EL (cell line): ENCODE data around the gene C3orf62.
A peak's percentile ranks its signal among the peaks of the same experiment; 100 is the strongest.
"Not testable (repeated sequence)": the region's sequence is repeated elsewhere in the genome, so short reads cannot be mapped to it uniquely, and the experiment has no call there.

ENCODE experiments used
- DNase-seq: peaks from one replicate; pipeline ENCODE4 v3.0.0-alpha.2; 2016

C3orf62 gene

DNA sequence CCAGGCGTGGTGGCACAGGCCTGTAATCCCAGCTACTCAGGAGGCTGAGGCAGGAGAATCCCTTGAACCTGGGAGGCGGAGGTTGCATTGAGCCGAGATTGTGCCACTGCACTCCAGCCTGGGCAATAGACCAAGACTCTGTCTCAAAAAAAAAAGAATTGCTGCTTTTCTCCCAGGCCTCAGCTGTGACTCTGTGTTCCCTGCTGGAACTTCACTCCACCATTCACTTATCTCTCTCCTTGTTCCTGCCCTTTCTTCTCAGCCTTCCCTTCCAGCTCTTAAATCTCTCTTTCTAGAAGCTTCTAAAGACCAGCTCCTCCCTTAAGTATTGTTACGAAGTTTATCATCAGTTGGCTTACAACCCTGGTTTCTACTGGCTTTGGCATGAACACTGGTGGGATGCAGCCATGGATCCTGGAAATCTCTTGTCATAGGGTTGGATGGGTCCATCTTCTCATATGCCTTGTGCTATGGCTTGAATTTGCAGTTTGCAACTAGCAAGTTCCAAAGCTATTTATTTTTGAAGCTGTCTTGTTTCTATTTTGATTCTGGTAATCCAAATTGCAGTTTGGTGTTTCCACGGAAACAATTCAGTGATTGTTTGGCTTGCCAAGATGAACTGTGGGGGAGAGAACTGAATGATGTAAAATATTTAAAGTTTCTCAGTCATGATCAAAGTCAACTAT lies 10.5 kb downstream of the C3orf62 start:
- no peak for DNase-seq

- DNase-seq, result no peak
Measured at GRCh38 chr3:49265661-49266386, 11.2 kb downstream of the C3orf62 start.

DNA sequence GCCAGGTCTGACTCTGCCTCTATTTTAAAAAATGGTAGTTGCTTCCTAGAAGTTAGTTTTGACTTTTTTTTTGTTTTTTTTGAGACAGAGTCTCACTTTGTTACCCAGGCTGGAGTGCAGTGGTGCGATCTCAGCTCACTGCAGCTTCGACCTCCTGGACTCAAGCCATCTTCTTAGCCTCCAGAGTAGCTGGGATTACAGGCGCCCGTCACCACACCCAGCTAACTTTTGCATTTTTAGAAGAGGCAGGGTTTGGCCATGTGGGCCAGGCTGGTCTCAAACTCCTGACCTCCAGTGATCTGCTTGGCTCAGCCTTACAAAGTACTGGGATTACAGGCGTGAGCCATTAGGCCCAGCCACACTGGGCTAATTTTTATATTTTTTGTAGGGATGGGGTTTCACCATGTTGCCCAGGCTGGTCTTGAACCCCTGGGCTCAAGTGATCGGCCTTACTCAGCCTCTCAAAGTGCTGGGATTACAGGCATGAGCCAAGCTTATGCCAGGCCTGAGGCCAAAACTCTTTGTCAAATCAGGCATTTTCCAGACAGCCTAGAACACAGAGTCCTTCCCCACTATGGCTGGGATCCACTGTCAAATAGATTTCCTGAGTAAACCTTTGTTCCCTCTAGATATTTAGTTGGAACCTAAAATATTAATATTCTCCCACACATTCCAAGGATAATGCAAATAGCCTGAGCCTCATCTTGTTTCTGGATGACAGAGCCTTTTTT lies 13.7 kb downstream of the C3orf62 start:
- DNase-seq, result no peak

GRCh38 chr3:49260806-49261324 lies 16.2 kb downstream of the C3orf62 start:
- no peak for DNase-seq

DNA sequence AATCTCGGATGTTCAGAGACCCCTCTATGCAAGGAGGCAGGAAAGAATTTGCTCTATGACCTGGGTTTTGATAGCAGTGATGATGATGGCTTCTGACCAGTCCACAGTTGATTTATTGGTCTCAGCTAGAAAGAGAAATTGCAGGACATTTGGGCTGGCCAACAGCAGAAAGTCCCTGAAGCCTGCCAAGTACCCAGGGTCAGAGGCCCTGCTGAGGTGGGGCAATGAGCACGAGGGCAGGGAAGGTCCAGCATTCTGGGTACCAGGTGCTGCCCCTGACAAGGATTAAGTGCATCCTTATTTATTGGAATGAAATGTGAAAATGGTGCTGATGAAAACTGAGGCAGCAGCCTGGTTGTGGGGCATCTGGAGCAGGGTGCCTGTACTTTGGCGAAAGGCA lies 19.8 kb downstream of the C3orf62 start:
- no peak for DNase-seq

DNA sequence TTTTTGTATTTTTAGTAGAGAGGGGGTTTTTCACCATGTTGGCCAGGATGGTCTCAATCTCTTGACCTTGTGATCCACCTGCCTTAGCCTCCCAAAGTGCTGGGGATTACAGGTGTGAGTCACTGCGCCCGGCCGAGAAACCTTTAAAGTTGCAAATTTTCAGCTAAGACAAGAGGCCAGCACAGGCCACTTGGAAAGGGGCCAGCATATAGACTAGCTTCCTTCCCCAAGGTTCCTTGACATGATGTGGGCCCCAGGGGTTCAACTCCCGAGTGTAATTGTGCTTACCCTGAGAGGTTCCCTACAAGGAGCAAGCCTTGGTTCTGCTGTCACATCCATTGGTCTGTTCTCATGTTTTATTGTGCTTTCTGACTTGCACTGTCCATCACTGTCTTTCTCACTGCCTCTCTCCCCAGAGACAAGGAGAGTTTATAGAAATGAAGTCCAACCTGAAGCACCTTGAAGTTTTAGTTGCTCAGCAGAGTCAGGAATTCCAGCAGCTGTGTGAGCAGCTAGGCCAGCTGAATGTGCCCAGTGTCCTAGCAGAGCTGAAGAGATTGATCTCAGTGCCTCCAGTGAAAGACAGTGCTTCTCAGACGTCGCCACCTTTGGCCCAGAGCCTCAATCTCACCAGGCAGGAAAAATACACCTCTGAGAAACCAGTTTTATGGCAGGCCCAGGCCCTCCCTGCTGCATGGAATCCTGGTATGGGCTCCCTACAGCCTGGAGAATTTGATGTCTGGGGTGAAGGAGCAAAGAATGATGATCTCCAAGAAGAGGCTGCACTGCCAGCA lies 21.1 kb downstream of the C3orf62 start:
- no peak for DNase-seq

- DNase-seq, result peak; percentile 32
Measured at GRCh38 chr3:49255112-49255511, 21.9 kb downstream of the C3orf62 start.

GRCh38 chr3:49253512-49253911 lies 23.5 kb downstream of the C3orf62 start:
- DNase-seq, result no peak

- peak; percentile 20 for DNase-seq
Measured at GRCh38 chr3:49248840-49249227, 28.2 kb downstream of the C3orf62 start.

GRCh38 chr3:49244581-49245205 lies 32.3 kb downstream of the C3orf62 start:
- DNase-seq, result peak; percentile 16

DNA sequence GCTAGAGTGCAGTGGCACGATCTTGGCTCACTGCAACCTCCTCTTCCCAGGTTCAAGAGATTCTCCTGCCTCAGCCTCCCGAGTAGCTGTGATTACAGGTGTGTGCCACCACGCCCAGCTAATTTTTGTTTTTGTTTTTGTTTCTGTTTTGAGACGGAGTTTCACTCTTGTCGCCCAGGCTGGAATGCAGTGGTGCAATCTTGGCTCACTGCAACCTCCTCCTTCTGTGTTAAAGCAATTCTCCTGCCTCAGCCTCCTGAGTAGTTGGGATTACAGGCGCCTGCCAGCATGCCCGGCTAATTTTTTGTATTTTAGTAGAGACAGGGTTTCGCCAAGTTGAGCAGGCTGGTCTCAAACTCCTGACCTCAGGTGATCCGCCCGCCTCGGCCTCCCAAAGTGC lies 36.9 kb downstream of the C3orf62 start:
- DNase-seq, result not testable (repeated sequence)

DNA sequence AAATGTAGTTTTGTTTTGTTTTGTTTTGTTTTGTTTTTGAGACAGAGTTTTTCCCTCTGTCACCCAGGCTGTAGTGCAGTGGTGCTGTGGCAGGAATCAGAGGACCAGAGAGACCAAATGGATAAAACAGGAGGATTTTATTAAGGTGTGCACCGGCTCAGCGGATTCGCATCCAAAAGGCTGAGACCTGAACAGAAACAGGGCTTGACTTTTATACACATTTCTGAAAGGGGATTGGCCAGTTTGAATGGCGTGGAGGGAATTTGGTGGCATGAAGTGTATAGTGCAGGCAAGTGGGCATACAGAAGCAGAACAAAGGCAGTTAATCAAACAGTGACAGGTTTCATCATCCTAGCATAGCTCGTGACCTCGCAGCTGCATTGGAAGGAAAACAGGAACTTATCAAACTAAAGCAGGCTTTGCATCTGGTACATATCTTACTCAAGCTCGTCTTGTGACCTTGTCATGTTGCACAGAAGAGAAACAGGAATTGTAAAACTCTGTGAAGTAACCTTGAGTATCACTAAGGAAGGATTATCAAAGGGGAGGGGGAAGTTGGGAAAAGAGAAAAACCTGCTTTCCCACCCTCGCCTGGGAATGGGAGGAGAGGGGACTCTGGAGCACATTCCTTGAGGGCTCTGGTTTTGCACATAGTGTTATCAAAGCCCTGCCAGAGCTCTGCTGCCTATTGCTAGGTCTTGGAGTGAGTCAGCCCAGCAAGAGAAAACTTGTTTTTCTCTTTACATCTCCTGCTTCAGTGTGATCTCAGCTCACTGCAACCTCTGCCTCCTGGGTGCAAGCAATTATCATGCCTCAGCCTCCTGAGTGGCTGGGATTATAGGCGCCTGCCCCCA lies 38.5 kb downstream of the C3orf62 start:
- no peak for DNase-seq

- DNase-seq, result no peak
Measured at GRCh38 chr3:49237344-49237743, 39.7 kb downstream of the C3orf62 start.

GRCh38 chr3:49236226-49236625 lies 40.8 kb downstream of the C3orf62 start:
- DNase-seq, result no peak

DNA sequence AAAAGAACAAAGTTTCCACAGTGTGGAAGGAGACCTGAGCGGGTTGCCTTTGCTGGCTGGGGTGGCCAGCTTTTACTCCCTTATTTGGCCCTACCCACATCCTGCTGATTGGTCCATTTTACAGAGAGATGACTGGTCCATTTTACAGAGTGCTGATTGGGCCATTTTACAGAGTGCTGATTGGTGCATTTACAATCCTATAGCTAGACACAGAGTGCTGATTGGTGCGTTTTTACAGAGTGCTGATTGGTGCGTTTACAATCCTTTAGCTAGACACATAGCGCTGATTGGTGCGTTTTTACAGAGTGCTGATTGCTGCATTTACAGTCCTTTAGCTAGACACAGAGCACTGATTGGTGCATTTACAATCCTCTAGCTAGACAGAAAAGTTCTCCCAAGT lies 48.2 kb downstream of the C3orf62 start:
- not testable (repeated sequence) for DNase-seq

- DNase-seq, result no peak
Measured at GRCh38 chr3:49222002-49222401, 55.0 kb downstream of the C3orf62 start.

DNA sequence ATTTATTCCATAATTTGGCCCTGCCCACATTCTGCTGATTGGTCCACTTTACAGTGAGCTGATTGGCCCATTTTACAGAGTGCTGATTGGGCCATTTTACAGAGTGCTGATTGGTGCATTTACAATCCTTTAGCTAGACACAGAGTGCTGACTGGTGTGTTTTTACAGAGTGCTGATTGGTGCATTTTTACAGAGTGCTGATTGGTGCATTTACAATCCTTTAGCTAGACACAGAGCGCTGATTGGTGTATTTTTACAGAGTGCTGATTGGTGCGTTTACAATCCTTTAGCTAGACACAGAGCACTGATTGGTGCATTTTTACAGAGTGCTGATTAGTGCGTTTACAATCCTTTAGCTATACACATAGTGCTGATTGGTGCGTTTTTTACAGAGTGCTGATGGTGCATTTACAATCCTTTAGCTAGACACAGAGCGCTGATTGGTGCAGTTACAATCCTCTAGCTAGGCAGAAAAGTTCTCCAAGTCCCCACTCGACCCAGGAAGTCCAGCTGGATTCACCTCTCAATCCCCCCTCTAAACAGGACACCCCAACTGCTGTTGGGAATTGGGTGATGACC lies 56.0 kb downstream of the C3orf62 start:
- DNase-seq, result not testable (repeated sequence)

GRCh38 chr3:49219132-49219531 lies 57.9 kb downstream of the C3orf62 start:
- DNase-seq, result no peak
